Measurements from ENCODE around the gene TFB1M.
"Not testable (repeated sequence)": the region's sequence is repeated elsewhere in the genome, so short reads cannot be mapped to it uniquely, and the experiment has no call there.

Gene TFB1M

GRCh38 chr6:155219858-155220301, 94.4 kb downstream of the TFB1M start:
- no peak for TF ChIP-seq CTCF (IDR thresholded peaks at IDR 0.05; ENCODE audit: extremely low read depth, missing control alignments)
- DNase-seq (ENCODE audit: low spot score) = no peak

- TF ChIP-seq CTCF (IDR thresholded peaks at IDR 0.05; ENCODE audit: extremely low read depth, missing control alignments) = no peak
- DNase-seq (ENCODE audit: low spot score) = no peak
Measured at GRCh38 chr6:155219299-155219698, 95.0 kb downstream of the TFB1M start.

GRCh38 chr6:155218711-155219110, 95.6 kb downstream of the TFB1M start:
- not testable (repeated sequence) for DNase-seq (ENCODE audit: low spot score)

- DNase-seq (ENCODE audit: low spot score) = no peak
- no peak for TF ChIP-seq CTCF (IDR thresholded peaks at IDR 0.05; ENCODE audit: extremely low read depth, missing control alignments)
Measured at GRCh38 chr6:155216312-155217046, 97.8 kb downstream of the TFB1M start.

- TF ChIP-seq CTCF (IDR thresholded peaks at IDR 0.05; ENCODE audit: extremely low read depth, missing control alignments) = no peak
Measured at GRCh38 chr6:155215906-155216305, 98.4 kb downstream of the TFB1M start.

GRCh38 chr6:155213611-155214372, 100.5 kb downstream of the TFB1M start:
- no peak for DNase-seq (ENCODE audit: low spot score)
- no peak for TF ChIP-seq CTCF (IDR thresholded peaks at IDR 0.05; ENCODE audit: extremely low read depth, missing control alignments)

More at GRCh38 chr6:155215906-155216305, 98.4 kb downstream of the TFB1M start:
- DNase-seq (ENCODE audit: low spot score) = no peak

GRCh38 chr6:155212616-155213380, 101.5 kb downstream of the TFB1M start:
- DNase-seq (ENCODE audit: low spot score) = no peak
- no peak for TF ChIP-seq CTCF (IDR thresholded peaks at IDR 0.05; ENCODE audit: extremely low read depth, missing control alignments)

Data from GM20000 (cell line).